IMR-90 (cell line): ENCODE results near the gene PEAK1. TPM values are rescaled to one million over a fixed set of nuclear protein-coding genes. Genes with fewer than 3 reads are reported as not detected.

ENCODE experiments used
- ATAC-seq: fragments of 200-7000 bp; cut with Tn5 transposase; 2 replicates; pipeline ENCODE4 v1.9.1; 2020; ENCODE audit warnings: low read depth, mild to moderate bottlenecking, moderate library complexity
- BruUV-seq: library from RNA; stranded (reverse); fragments of 400-500 nt; replicated peaks from 2 replicates; lab custom pipeline; 2021; lab: Mats Ljungman, UMichigan
- CTCF ChIA-PET: fragments of 300-600 bp; formaldehyde crosslinking; extraction: SDS; loops from one replicate; lab custom pipeline; 2021; ENCODE audit warnings: antibody characterized with exemption; lab: Yijun Ruan, JAX
- POLR2A ChIA-PET: fragments of 300-600 bp; sonication (Branson Sonifier 250); formaldehyde crosslinking; loops from one replicate; lab custom pipeline; 2022; ENCODE audit warnings: antibody characterized with exemption; ENCODE audit not compliant: unreplicated experiment; lab: Charles Lee
- DNase-seq: peaks from one replicate; pipeline ENCODE4 v3.0.0; 2013
- H2AFZ ChIP-seq: replicated peaks from 2 replicates; pipeline ENCODE3; 2013; ENCODE audit warnings: low read length, mild to moderate bottlenecking; ENCODE audit not compliant: poor library complexity
- H2AK5ac ChIP-seq: 2 replicates; pipeline ENCODE4 v1.6.1; 2013; ENCODE audit warnings: low read depth, low read length, inconsistent platforms
- H2AK9ac ChIP-seq: replicated peaks from 2 replicates; pipeline ENCODE3; 2013; ENCODE audit warnings: mild to moderate bottlenecking, low read depth, low read length, moderate library complexity; ENCODE audit not compliant: poor library complexity
- H2BK120ac ChIP-seq: 2 replicates; pipeline ENCODE4 v1.6.1; 2013; ENCODE audit warnings: low read depth, low read length, inconsistent platforms
- H2BK15ac ChIP-seq: 3 replicates; pipeline ENCODE4 v1.6.1; 2013; ENCODE audit warnings: low read depth, low read length, inconsistent platforms
- H2BK20ac ChIP-seq: 2 replicates; pipeline ENCODE4 v1.6.1; 2013; ENCODE audit warnings: low read depth, mild to moderate bottlenecking, inconsistent platforms, low read length, moderate library complexity
- H2BK5ac ChIP-seq: 2 replicates; pipeline ENCODE4 v1.6.1; 2013; ENCODE audit warnings: mild to moderate bottlenecking, low read depth, low read length, inconsistent platforms; ENCODE audit not compliant: poor library complexity, severe bottlenecking
- H3K14ac ChIP-seq: replicated peaks from 2 replicates; pipeline ENCODE4 v1.6.1; 2013; ENCODE audit warnings: low read depth, low read length, inconsistent platforms
- H3K18ac ChIP-seq: 2 replicates; pipeline ENCODE4 v1.6.1; 2013; ENCODE audit warnings: low read depth, low read length, control low read depth
- H3K23ac ChIP-seq: 2 replicates; pipeline ENCODE4 v1.6.1; 2013; ENCODE audit warnings: low read depth, low read length, inconsistent platforms
- H3K27ac ChIP-seq: 2 replicates; pipeline ENCODE4 v1.5.1; 2013; ENCODE audit warnings: mild to moderate bottlenecking, control low read depth, low read length; ENCODE audit not compliant: insufficient read depth
- H3K27me3 ChIP-seq: 2 replicates; pipeline ENCODE4 v1.6.1; 2013; ENCODE audit warnings: low read length; ENCODE audit not compliant: control insufficient read depth, insufficient read depth
- H3K36me3 ChIP-seq: 2 replicates; pipeline ENCODE4 v1.6.1; 2013; ENCODE audit warnings: low read length, mixed read lengths; ENCODE audit not compliant: control insufficient read depth, insufficient read depth
- H3K4ac ChIP-seq: 2 replicates; pipeline ENCODE4 v1.6.1; 2013; ENCODE audit warnings: low read depth, low read length, inconsistent platforms
- H3K4me1 ChIP-seq: 2 replicates; pipeline ENCODE4 v1.6.1; 2013; ENCODE audit warnings: low read length, mixed read lengths; ENCODE audit not compliant: control insufficient read depth, insufficient read depth
- H3K4me2 ChIP-seq: 2 replicates; pipeline ENCODE4 v1.6.1; 2013; ENCODE audit warnings: low read depth, mild to moderate bottlenecking, control low read depth, low read length, moderate library complexity
- H3K4me3 ChIP-seq: 2 replicates; pipeline ENCODE4 v1.5.1; 2013; ENCODE audit warnings: low read depth, mild to moderate bottlenecking, control low read depth, low read length, moderate library complexity; ENCODE audit not compliant: insufficient read depth
- H3K56ac ChIP-seq: 2 replicates; pipeline ENCODE4 v1.6.1; 2013; ENCODE audit warnings: low read length, inconsistent platforms; ENCODE audit not compliant: insufficient read depth; ENCODE audit errors: extremely low read depth
- H3K79me1 ChIP-seq, 2 experiments: 2 replicates each; pipeline ENCODE4 v1.6.1; 2013; ENCODE audit warnings: low read length in 2 of 2, inconsistent platforms in 1 of 2, low read depth in 1 of 2
- H3K9ac ChIP-seq: 2 replicates; pipeline ENCODE4 v1.6.1; 2013; ENCODE audit warnings: low read depth, low read length, control low read depth
- H3K9me1 ChIP-seq: 2 replicates; pipeline ENCODE4 v1.6.1; 2013; ENCODE audit warnings: low read length, inconsistent platforms; ENCODE audit not compliant: insufficient read depth
- H3K9me3 ChIP-seq: 2 replicates; pipeline ENCODE4 v1.6.1; 2013; ENCODE audit warnings: low read length; ENCODE audit not compliant: control insufficient read depth, insufficient read depth
- H4K20me1 ChIP-seq: 2 replicates; pipeline ENCODE4 v1.6.1; 2013; ENCODE audit warnings: low read length, inconsistent platforms; ENCODE audit not compliant: insufficient read depth
- H4K5ac ChIP-seq: 2 replicates; pipeline ENCODE4 v1.6.1; 2013; ENCODE audit warnings: mild to moderate bottlenecking, low read depth, low read length, control low read depth
- H4K8ac ChIP-seq, 2 experiments: 2 replicates each; pipeline ENCODE4 v1.6.1; 2013; ENCODE audit warnings: low read depth in 2 of 2, low read length in 2 of 2, control low read depth in 1 of 2, inconsistent platforms in 1 of 2
- H4K91ac ChIP-seq: 2 replicates; pipeline ENCODE4 v1.6.1; 2013; ENCODE audit warnings: low read depth, low read length, inconsistent platforms; ENCODE audit not compliant: insufficient read depth
- BHLHE40 ChIP-seq: fragments of 150-350 bp; IDR thresholded peaks from 2 replicates; pipeline ENCODE4 v1.6.1; 2016; ENCODE audit warnings: mild to moderate bottlenecking, low read depth, low read length
- CEBPB ChIP-seq: IDR thresholded peaks from 2 replicates; pipeline ENCODE4 v1.6.1; 2012; ENCODE audit warnings: low read depth, low read length, improper control_type of control experiment
- CHD1 ChIP-seq: IDR thresholded peaks from 2 replicates; pipeline ENCODE4 v1.6.1; 2012; ENCODE audit warnings: low read depth, low read length, improper control_type of control experiment
- ELK1 ChIP-seq: fragments of 150-350 bp; IDR thresholded peaks from 2 replicates; pipeline ENCODE4 v1.6.1; 2016; ENCODE audit warnings: low read depth, mild to moderate bottlenecking, low read length, moderate library complexity, borderline replicate concordance
- FOS ChIP-seq: fragments of 150-350 bp; IDR thresholded peaks from 2 replicates; pipeline ENCODE4 v1.6.1; 2016; ENCODE audit warnings: low read depth, low read length
- MAFK ChIP-seq: IDR thresholded peaks from 2 replicates; pipeline ENCODE4 v1.6.1; 2012; ENCODE audit warnings: low read depth, low read length, improper control_type of control experiment
- MAZ ChIP-seq: IDR thresholded peaks from 2 replicates; pipeline ENCODE4 v1.6.1; 2012; ENCODE audit warnings: low read depth, mild to moderate bottlenecking, low read length, improper control_type of control experiment, moderate library complexity, borderline replicate concordance
- MXI1 ChIP-seq: IDR thresholded peaks from 2 replicates; pipeline ENCODE4 v1.6.1; 2012; ENCODE audit warnings: low read depth, mild to moderate bottlenecking, low read length, moderate library complexity, borderline replicate concordance
- NFE2L2 ChIP-seq: fragments of 150-350 bp; IDR thresholded peaks from 2 replicates; pipeline ENCODE4 v1.6.1; 2016; ENCODE audit warnings: low read depth, mild to moderate bottlenecking, low read length
- POLR2A ChIP-seq: IDR thresholded peaks from 2 replicates; pipeline ENCODE4 v1.6.1; 2012; ENCODE audit warnings: mild to moderate bottlenecking, low read depth, low read length
- RAD21 ChIP-seq: IDR thresholded peaks from 2 replicates; pipeline ENCODE4 v1.6.1; 2012; ENCODE audit warnings: low read length, improper control_type of control experiment
- RCOR1 ChIP-seq: IDR thresholded peaks from 2 replicates; pipeline ENCODE4 v1.6.1; 2012; ENCODE audit warnings: mild to moderate bottlenecking, low read length, improper control_type of control experiment; ENCODE audit not compliant: insufficient replicate concordance
- RFX5 ChIP-seq: IDR thresholded peaks from 2 replicates; pipeline ENCODE4 v1.8.0; 2012; ENCODE audit warnings: low read depth, mild to moderate bottlenecking, low read length, moderate library complexity
- SMC3 ChIP-seq: fragments of 150-350 bp; IDR thresholded peaks from 2 replicates; pipeline ENCODE4 v1.6.1; 2016; ENCODE audit warnings: low read depth, mild to moderate bottlenecking, antibody characterized with exemption, low read length, moderate library complexity
- WGBS, 2 experiments: methylation state at CpG; one replicate each; pipeline versions ENCODE4 v1.1.5 to v1.1.7; 2013; ENCODE audit warnings: missing lambda C conversion rate in 2 of 2; ENCODE audit not compliant: insufficient read length in 1 of 2; ENCODE audit errors: extremely low coverage in 2 of 2; 5-methylcytosine and 5-hydroxymethylcytosine counted together
- dilution Hi-C: fragments of 300-500 bp; cut with HindIII; formaldehyde crosslinking; loops from one replicate; pipeline ENCODE4 v1.14.3; 2018; ENCODE audit warnings: low sequenced_read_pairs; ENCODE audit not compliant: unreplicated experiment
- in situ Hi-C: fragments of 300-500 bp; cut with MboI; formaldehyde crosslinking; loops from 3 replicates; pipeline ENCODE4 v1.14.3; 2019; ENCODE audit warnings: low sequenced_read_pairs, inconsistent platforms, mixed read lengths
- intact Hi-C: fragments of 100-400 bp; cut with micrococcal nuclease; formaldehyde crosslinking; loops from 2 replicates; pipeline ENCODE4 v1.10.0; 2022
- polyA plus RNA-seq, 3 experiments: library from polyadenylated mRNA; depleted of rRNA; stranded (reverse); fragments of >200 nt; gene quantifications; 2 replicates each; pipeline ENCODE4 v1.2.3, GENCODE V29; 2012; ENCODE audit warnings: low replicate concordance in 1 of 3
- total RNA-seq: library from RNA; depleted of rRNA; stranded (reverse); fragments of >200 nt; gene quantifications from 2 replicates; pipeline ENCODE4 v1.2.3, GENCODE V29; 2012
- TF ChIP-seq, protein P1 (sequence below): conservative IDR thresholded peaks from 2 replicates; pipeline ENCODE4 v1.5.1; 2012; ENCODE audit warnings: mild to moderate bottlenecking, low read depth, low read length, improper control_type of control experiment
- TF ChIP-seq, protein P2 (sequence below): fragments of 150-350 bp; IDR thresholded peaks from 2 replicates; pipeline ENCODE4 v1.6.1; 2017; ENCODE audit warnings: mild to moderate bottlenecking, antibody characterized with exemption, low read length, low read depth

The PEAK1 gene
- total and polyA plus RNA-seq, 2 of the 4 experiments (the other 2 are of a cell fraction): 21.5 to 43.9 TPM

DNA sequence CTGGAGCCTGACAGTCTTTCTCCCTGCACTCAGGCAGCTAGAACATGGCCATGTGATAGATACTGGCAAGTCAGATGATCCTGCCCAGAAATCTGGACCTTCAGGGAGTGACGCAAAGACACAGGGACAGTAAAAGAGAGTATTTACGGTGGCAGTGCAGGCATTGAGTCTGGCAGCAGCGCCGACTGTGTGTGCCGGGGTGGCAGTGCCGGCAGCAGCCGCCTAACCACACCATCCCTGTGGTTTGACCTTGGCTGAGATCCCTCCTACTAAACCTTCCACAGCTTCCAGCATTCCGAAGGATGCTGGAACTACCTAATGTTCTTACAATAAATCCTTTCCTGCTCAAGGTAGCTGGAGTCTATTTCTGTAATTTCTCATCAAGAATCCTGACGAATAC, 344.4 kb downstream of the PEAK1 start:
- no peak overlapping the region for H4K5ac ChIP-seq
- no peak overlapping the region for H2BK15ac ChIP-seq
- no peak overlapping the region for H2AFZ ChIP-seq
- POLR2A ChIA-PET: no interaction called here
- H3K4me2 ChIP-seq: no peak overlapping the region
- WGBS, 2 experiments: 82% methylated on average over 5 of the region's 9 CpGs; no CpG with 5 or more reads in 1 of the 2 experiments
- no peak overlapping the region for H4K8ac ChIP-seq
- H3K14ac ChIP-seq: no peak overlapping the region
- H2BK20ac ChIP-seq: no peak overlapping the region
- CTCF ChIA-PET: no interaction called here
- H3K4me1 ChIP-seq: no peaks in the 10 kb centered on the region; the same call in 1 of the 2 replicates
- in situ Hi-C loops: no loop called here
- no peak overlapping the region for H3K23ac ChIP-seq
- intact Hi-C loops: no loop called here
- H3K27ac ChIP-seq: no peak overlapping the region
- no peak overlapping the region for H3K56ac ChIP-seq
- H3K4ac ChIP-seq: no peak overlapping the region
- H3K36me3 ChIP-seq: no peaks in the 10 kb centered on the region
- DNase-seq (no peak), ATAC-seq (no peak)
- no peaks in the 10 kb centered on the region for H3K79me1 ChIP-seq
- H2BK5ac ChIP-seq: no peak overlapping the region
- dilution Hi-C loops: no loop called here
- TF ChIP-seq ELK1 (no peak), RCOR1 (no peak), CEBPB (no peak), MXI1 (no peak), SMC3 (no peak), CHD1 (no peak), POLR2A (no peak), MAFK (no peak), NFE2L2 (no peak), RAD21 (no peak), MAZ (no peak), BHLHE40 (no peak), FOS (no peak), RFX5 (no peak)
- TF ChIP-seq, protein P1, sequence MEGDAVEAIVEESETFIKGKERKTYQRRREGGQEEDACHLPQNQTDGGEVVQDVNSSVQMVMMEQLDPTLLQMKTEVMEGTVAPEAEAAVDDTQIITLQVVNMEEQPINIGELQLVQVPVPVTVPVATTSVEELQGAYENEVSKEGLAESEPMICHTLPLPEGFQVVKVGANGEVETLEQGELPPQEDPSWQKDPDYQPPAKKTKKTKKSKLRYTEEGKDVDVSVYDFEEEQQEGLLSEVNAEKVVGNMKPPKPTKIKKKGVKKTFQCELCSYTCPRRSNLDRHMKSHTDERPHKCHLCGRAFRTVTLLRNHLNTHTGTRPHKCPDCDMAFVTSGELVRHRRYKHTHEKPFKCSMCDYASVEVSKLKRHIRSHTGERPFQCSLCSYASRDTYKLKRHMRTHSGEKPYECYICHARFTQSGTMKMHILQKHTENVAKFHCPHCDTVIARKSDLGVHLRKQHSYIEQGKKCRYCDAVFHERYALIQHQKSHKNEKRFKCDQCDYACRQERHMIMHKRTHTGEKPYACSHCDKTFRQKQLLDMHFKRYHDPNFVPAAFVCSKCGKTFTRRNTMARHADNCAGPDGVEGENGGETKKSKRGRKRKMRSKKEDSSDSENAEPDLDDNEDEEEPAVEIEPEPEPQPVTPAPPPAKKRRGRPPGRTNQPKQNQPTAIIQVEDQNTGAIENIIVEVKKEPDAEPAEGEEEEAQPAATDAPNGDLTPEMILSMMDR: no peak
- TF ChIP-seq, protein P2, sequence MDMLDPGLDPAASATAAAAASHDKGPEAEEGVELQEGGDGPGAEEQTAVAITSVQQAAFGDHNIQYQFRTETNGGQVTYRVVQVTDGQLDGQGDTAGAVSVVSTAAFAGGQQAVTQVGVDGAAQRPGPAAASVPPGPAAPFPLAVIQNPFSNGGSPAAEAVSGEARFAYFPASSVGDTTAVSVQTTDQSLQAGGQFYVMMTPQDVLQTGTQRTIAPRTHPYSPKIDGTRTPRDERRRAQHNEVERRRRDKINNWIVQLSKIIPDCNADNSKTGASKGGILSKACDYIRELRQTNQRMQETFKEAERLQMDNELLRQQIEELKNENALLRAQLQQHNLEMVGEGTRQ: no peak
- no peak overlapping the region for H4K91ac ChIP-seq
- H3K4me3 ChIP-seq: no peak overlapping the region
- no peak overlapping the region for H2BK120ac ChIP-seq
- H3K27me3 ChIP-seq: peaks cover 5% of the 10 kb centered on the region
- H3K9me1 ChIP-seq: no peaks in the 10 kb centered on the region
- H3K18ac ChIP-seq: no peak overlapping the region
- H2AK5ac ChIP-seq: no peak overlapping the region
- no peaks in the 10 kb centered on the region for H4K20me1 ChIP-seq
- H3K9ac ChIP-seq: no peak overlapping the region
- no peaks in the 10 kb centered on the region for H3K9me3 ChIP-seq
- H2AK9ac ChIP-seq: no peak overlapping the region
- BruUV-seq: no TSS peak
